NCI-H748 (cell line): ENCODE measurements around the gene CDK5.

Experiments used
- DNase-seq: peaks from one replicate; lab custom pipeline; 2025; ENCODE audit not compliant: unreplicated experiment; lab: John Stamatoyannopoulos, UW

Gene CDK5

GRCh38 chr7:151057506-151057988 is at the start of gene CDK5:
CDK5 (minus strand) TSS chr7:151057897; CDS start chr7:151057848, 49 bp downstream.
- DNase-seq, result peak; percentile 83

- DNase-seq, result no peak
Observed at GRCh38 chr7:151104411-151105235, 46.9 kb upstream of the CDK5 start.

- DNase-seq, result no peak
Observed at GRCh38 chr7:151103973-151104372, 46.3 kb upstream of the CDK5 start.

- DNase-seq, result no peak
Observed at GRCh38 chr7:151102991-151103390, 45.3 kb upstream of the CDK5 start.

GRCh38 chr7:151101621-151102396 is 44.1 kb upstream of the CDK5 start:
- DNase-seq, result no peak

GRCh38 chr7:151100921-151101320 is 43.2 kb upstream of the CDK5 start:
- no peak for DNase-seq

- no peak for DNase-seq
Observed at GRCh38 chr7:151099486-151100211, 42.0 kb upstream of the CDK5 start.

- no peak for DNase-seq
Observed at GRCh38 chr7:151095828-151096475, 38.3 kb upstream of the CDK5 start.

- no peak for DNase-seq
Observed at GRCh38 chr7:151095123-151095797, 37.6 kb upstream of the CDK5 start.

- no peak for DNase-seq
Observed at GRCh38 chr7:151094675-151095074, 37.0 kb upstream of the CDK5 start.

- DNase-seq, result no peak
Observed at GRCh38 chr7:151093748-151094147, 36.1 kb upstream of the CDK5 start.

GRCh38 chr7:151091988-151092387 is 34.3 kb upstream of the CDK5 start:
- no peak for DNase-seq

GRCh38 chr7:151091431-151091830 is 33.7 kb upstream of the CDK5 start:
- DNase-seq, result no peak

- DNase-seq, result no peak
Observed at GRCh38 chr7:151091003-151091402, 33.3 kb upstream of the CDK5 start.

GRCh38 chr7:151089893-151090730 is 32.4 kb upstream of the CDK5 start:
- no peak for DNase-seq

GRCh38 chr7:151088856-151089699 is 31.4 kb upstream of the CDK5 start:
- no peak for DNase-seq

- peak; percentile 43 for DNase-seq
Observed at GRCh38 chr7:151088019-151088855, 30.5 kb upstream of the CDK5 start.
